Bronchial epithelial cell (primary cell): ENCODE measurements around the gene CDK6. TPM values are rescaled to one million over a fixed set of nuclear protein-coding genes. Genes with fewer than 3 reads are reported as not detected.
A peak's percentile ranks its signal among the peaks of the same experiment; 100 is the strongest.

Source experiments
- DNase-seq: peaks from one replicate; pipeline ENCODE4 v3.0.0-alpha.2; 2010; ENCODE audit warnings: low read depth
- FAIRE-seq: peaks from 2 replicates; lab custom pipeline; 2011; peaks lifted over from hg19 to GRCh38; lab: Jason Lieb, UNC
- H3K27me3 ChIP-seq: 2 replicates; pipeline ENCODE4 v1.5.1; 2011; ENCODE audit warnings: low read length; ENCODE audit not compliant: control insufficient read depth, insufficient read depth
- H3K36me3 ChIP-seq: 2 replicates; pipeline ENCODE4 v1.5.1; 2011; ENCODE audit warnings: low read length; ENCODE audit not compliant: control insufficient read depth, insufficient read depth
- H3K4me3 ChIP-seq: 2 replicates; pipeline ENCODE4 v1.5.1; 2011; ENCODE audit warnings: mild to moderate bottlenecking, low read depth, low read length, control low read depth
- CTCF ChIP-seq: IDR thresholded peaks from 2 replicates; pipeline ENCODE4 v1.5.1; 2011; ENCODE audit warnings: mild to moderate bottlenecking, moderate library complexity, low read length, control low read depth, inconsistent platforms; ENCODE audit not compliant: insufficient read depth, severe bottlenecking
- total RNA-seq: library from RNA; depleted of rRNA; stranded (reverse); fragments of >200 nt; gene quantifications from 2 replicates; pipeline ENCODE4 v1.2.1, GENCODE V29; 2014

CDK6 gene
- total RNA-seq, 1 donor from 2014 or later: 52.9 TPM

GRCh38 chr7:92645114-92646061 lies 191.0 kb downstream of the CDK6 start:
- no peaks in the 10 kb centered on the region for H3K27me3 ChIP-seq
- H3K36me3 ChIP-seq: no peaks in the 10 kb centered on the region
- TF ChIP-seq CTCF: no peak
- DNase-seq: peak; percentile 95
- FAIRE-seq: peak; percentile 55
- H3K4me3 ChIP-seq: no peak overlapping the region

- no peak overlapping the region for H3K4me3 ChIP-seq
- DNase-seq (peak; percentile 52), FAIRE-seq (no peak)
- no peak for TF ChIP-seq CTCF
- no peaks in the 10 kb centered on the region for H3K36me3 ChIP-seq
- H3K27me3 ChIP-seq: no peaks in the 10 kb centered on the region
These were observed 191.8 kb downstream of the CDK6 start for GRCh38 chr7:92644406-92645113.

- TF ChIP-seq CTCF: no peak
- FAIRE-seq (no peak), DNase-seq (no peak)
- Histone ChIP-seq H3K36me3 (no peaks in the 10 kb centered on the region), H3K27me3 (no peaks in the 10 kb centered on the region), H3K4me3 (no peak overlapping the region)
These were observed 192.6 kb downstream of the CDK6 start for GRCh38 chr7:92643821-92644220.

- H3K4me3 ChIP-seq: no peak overlapping the region
- peak; percentile 84 for DNase-seq
- no peak for FAIRE-seq
- no peaks in the 10 kb centered on the region for H3K27me3 ChIP-seq
- TF ChIP-seq CTCF: no peak
- no peaks in the 10 kb centered on the region for H3K36me3 ChIP-seq
These were observed 194.4 kb downstream of the CDK6 start for GRCh38 chr7:92641921-92642511.

- H3K4me3 ChIP-seq: no peak overlapping the region
- H3K36me3 ChIP-seq: no peaks in the 10 kb centered on the region
- no peak for TF ChIP-seq CTCF
- DNase-seq (no peak), FAIRE-seq (no peak)
- H3K27me3 ChIP-seq: no peaks in the 10 kb centered on the region
These were observed 196.4 kb downstream of the CDK6 start for GRCh38 chr7:92639966-92640365.
